ENCODE results near the gene ADSL. TPM values are rescaled to one million over a fixed set of nuclear protein-coding genes. Genes with fewer than 3 reads are reported as not detected.
"Not testable (repeated sequence)": the region's sequence is repeated elsewhere in the genome, so short reads cannot be mapped to it uniquely, and the experiment has no call there.

ADSL gene
- total and polyA plus RNA-seq, 2 experiments from 2014 or later = 72.5 to 123 TPM

DNA sequence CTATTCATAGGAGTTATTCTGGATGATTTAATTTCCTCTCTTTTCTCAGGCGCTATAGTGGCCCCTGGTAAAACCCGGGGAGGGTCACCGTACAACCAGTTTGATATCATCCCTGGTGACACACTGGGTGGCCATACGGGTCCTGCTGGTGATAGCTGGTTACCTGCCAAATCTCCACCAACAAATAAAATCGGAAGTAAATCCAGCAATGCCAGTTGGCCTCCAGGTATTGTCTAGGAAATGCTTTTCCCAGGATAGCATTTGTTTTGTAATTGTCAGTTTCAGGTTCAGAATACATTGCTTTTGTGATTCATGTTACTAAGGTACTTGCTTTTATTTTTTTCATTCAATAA is 35.6 kb upstream of the ADSL start:
- H3K4me2 ChIP-seq (ENCODE audit: unreplicated experiment) = peak overlapping the region; percentile 67
- TF ChIP-seq EZH2phosphoT487 (IDR thresholded peaks at IDR 0.05; ENCODE audit: insufficient read depth, low read depth) (no peak), EZH2 (IDR thresholded peaks at IDR 0.05; ENCODE audit: insufficient read depth, poor library complexity, severe bottlenecking) (no peak)

DNA sequence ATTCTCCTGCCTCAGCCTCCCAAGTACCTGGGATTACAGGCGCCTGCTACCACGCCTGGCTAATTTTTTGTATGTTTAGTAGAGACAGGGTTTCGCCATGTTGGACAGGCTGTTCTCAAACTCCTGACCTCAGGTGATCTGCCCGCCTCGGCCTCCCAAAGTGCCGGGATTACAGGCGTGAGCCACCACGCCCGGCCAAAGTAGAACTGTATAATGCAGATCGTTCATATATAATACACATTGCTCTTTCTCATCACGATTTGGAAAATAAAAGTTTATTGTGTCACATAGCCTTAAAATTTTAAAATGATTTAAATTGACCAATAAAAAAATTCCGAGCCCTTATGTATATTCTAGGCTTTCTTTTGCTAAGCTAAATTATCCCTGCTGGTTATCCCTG is 34.7 kb upstream of the ADSL start:
- H3K4me3 ChIP-seq; in situ Hi-C loops (cut with MboI); DNase-seq; H3K9me2 ChIP-seq (ENCODE audit: insufficient read depth); H3K79me2 ChIP-seq (ENCODE audit: insufficient read depth); H2AFZ ChIP-seq; H3K27me3 ChIP-seq (replicated peaks; ENCODE audit: insufficient read depth); H4K20me1 ChIP-seq (ENCODE audit: insufficient read depth); H3K9me3 ChIP-seq (ENCODE audit: low read depth): not testable (repeated sequence)
- Histone ChIP-seq H3K9ac (0 out of 2 replicates have a peak overlapping the region, but pooled peaks have one; percentile 63), H3K27ac (peak overlapping the region; percentile 88), H3K36me3 (ENCODE audit: low read depth) (peaks cover 46% of the 10 kb centered on the region), H3K4me1 (ENCODE audit: insufficient read depth) (peaks cover 21% of the 10 kb centered on the region), H3K4me2 (ENCODE audit: unreplicated experiment) (peak overlapping the region; percentile 67), H3F3A (ENCODE audit: insufficient read depth) (peaks cover 50% of the 10 kb centered on the region)
- WGBS, 2 experiments (ENCODE audit: low coverage in 1 of 2, low lambda C conversion rate in 2 of 2, missing lambda C conversion rate in 2 of 2) = 92 to 96% methylated on average over 12 of the region's 12 CpGs

More for the DNA sequence above, 35.6 kb upstream of the ADSL start:
- DNase-seq = no peak
- H3K27ac ChIP-seq = peak overlapping the region; percentile 88
- no peaks in the 10 kb centered on the region for H3K27me3 ChIP-seq (replicated peaks; ENCODE audit: insufficient read depth)
- no peaks in the 10 kb centered on the region for H3K79me2 ChIP-seq (ENCODE audit: insufficient read depth)
- H3F3A ChIP-seq (ENCODE audit: insufficient read depth) = peaks cover 50% of the 10 kb centered on the region
- no peaks in the 10 kb centered on the region for H3K9me3 ChIP-seq (ENCODE audit: low read depth)
- in situ Hi-C loops (cut with MboI) = no loop called here
- 2 to 4% methylated on average over 5 of the region's 5 CpGs for WGBS, 2 experiments (ENCODE audit: low coverage in 1 of 2, low lambda C conversion rate in 2 of 2, missing lambda C conversion rate in 2 of 2)
- H3K9ac ChIP-seq = peak overlapping the region; percentile 63
- H3K4me1 ChIP-seq (ENCODE audit: insufficient read depth) = peaks cover 21% of the 10 kb centered on the region
- no peaks in the 10 kb centered on the region for H3K9me2 ChIP-seq (ENCODE audit: insufficient read depth)
- peaks cover 39% of the 10 kb centered on the region for H3K36me3 ChIP-seq (ENCODE audit: low read depth)
- H3K4me3 ChIP-seq = peak overlapping the region; percentile 58
- H4K20me1 ChIP-seq (ENCODE audit: insufficient read depth) = no peaks in the 10 kb centered on the region
- H2AFZ ChIP-seq = no peak overlapping the region

DNA sequence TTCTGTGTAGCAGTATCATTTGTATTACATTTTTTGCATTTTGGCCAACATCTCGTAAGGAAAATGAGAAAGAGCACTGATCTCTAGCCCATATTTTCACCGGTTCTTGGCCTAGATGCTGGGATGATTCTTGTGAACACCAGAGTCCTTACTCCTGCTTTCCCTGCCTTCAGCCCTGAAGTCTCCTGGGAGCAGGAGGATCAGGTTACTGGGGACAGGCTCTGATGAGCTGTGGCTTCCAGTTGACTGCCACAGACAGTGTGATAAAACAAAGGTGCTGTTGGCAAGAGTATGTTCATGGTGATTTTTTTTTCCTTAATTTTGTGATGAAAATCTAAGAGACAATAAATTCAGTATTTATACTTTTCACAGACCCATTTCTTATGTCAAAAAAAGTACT is 34.2 kb upstream of the ADSL start:
- H3F3A ChIP-seq (ENCODE audit: insufficient read depth) = peaks cover 50% of the 10 kb centered on the region
- in situ Hi-C loops (cut with MboI) = no loop called here
- peaks cover 50% of the 10 kb centered on the region for H3K36me3 ChIP-seq (ENCODE audit: low read depth)
- no peak overlapping the region for H3K4me3 ChIP-seq
- H3K79me2 ChIP-seq (ENCODE audit: insufficient read depth) = no peaks in the 10 kb centered on the region
- no peak overlapping the region for H3K4me2 ChIP-seq (ENCODE audit: unreplicated experiment)
- peaks cover 21% of the 10 kb centered on the region for H3K4me1 ChIP-seq (ENCODE audit: insufficient read depth)
- no peaks in the 10 kb centered on the region for H3K27me3 ChIP-seq (replicated peaks; ENCODE audit: insufficient read depth)
- H3K9me2 ChIP-seq (ENCODE audit: insufficient read depth) = no peaks in the 10 kb centered on the region
- H4K20me1 ChIP-seq (ENCODE audit: insufficient read depth) = no peaks in the 10 kb centered on the region
- H3K9ac ChIP-seq = no peak overlapping the region
- peak overlapping the region; percentile 88 for H3K27ac ChIP-seq
- H2AFZ ChIP-seq = no peak overlapping the region
- 91 to 97% methylated on average over 2 of the region's 2 CpGs for WGBS, 2 experiments (ENCODE audit: low coverage in 1 of 2, low lambda C conversion rate in 2 of 2, missing lambda C conversion rate in 2 of 2)
- no peak for DNase-seq
- no peaks in the 10 kb centered on the region for H3K9me3 ChIP-seq (ENCODE audit: low read depth)
- no peak for TF ChIP-seq EZH2phosphoT487 (IDR thresholded peaks at IDR 0.05; ENCODE audit: insufficient read depth, low read depth)
- TF ChIP-seq EZH2 (IDR thresholded peaks at IDR 0.05; ENCODE audit: insufficient read depth, poor library complexity, severe bottlenecking) = no peak

DNA sequence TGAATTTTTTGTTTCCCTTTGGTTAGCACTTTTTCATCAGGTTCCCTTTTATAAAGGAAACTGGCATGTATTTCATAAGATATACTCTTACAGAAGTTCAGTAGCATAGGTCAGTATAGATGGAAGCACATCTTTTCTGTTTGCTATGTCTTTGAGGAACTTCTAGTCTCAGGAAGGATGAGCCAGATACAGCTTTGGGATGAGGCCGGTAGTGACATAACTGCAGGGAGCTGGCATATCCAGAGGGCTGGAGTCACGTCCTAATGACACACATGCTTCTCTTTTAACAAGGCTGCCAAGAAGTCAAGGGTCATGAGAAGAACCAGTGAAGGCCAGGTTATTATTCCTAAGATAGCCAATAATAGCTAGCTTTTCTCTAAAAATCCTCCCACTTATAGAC is 33.3 kb upstream of the ADSL start:
- H3F3A ChIP-seq (ENCODE audit: insufficient read depth) = peaks cover 49% of the 10 kb centered on the region
- H3K4me1 ChIP-seq (ENCODE audit: insufficient read depth) = peaks cover 21% of the 10 kb centered on the region
- TF ChIP-seq EZH2phosphoT487 (IDR thresholded peaks at IDR 0.05; ENCODE audit: insufficient read depth, low read depth) = no peak
- TF ChIP-seq EZH2 (IDR thresholded peaks at IDR 0.05; ENCODE audit: insufficient read depth, poor library complexity, severe bottlenecking) = no peak
- no peak overlapping the region for H3K4me3 ChIP-seq
- H2AFZ ChIP-seq = no peak overlapping the region
- peak; percentile 11 for DNase-seq
- H3K27me3 ChIP-seq (replicated peaks; ENCODE audit: insufficient read depth) = no peaks in the 10 kb centered on the region
- H3K27ac ChIP-seq = 0 out of 2 replicates have a peak overlapping the region, but pooled peaks have one; percentile 88
- no peaks in the 10 kb centered on the region for H3K79me2 ChIP-seq (ENCODE audit: insufficient read depth)
- no peak overlapping the region for H3K9ac ChIP-seq
- H3K9me2 ChIP-seq (ENCODE audit: insufficient read depth) = no peaks in the 10 kb centered on the region
- peaks cover 58% of the 10 kb centered on the region for H3K36me3 ChIP-seq (ENCODE audit: low read depth)
- H3K4me2 ChIP-seq (ENCODE audit: unreplicated experiment) = no peak overlapping the region
- H3K9me3 ChIP-seq (ENCODE audit: low read depth) = no peaks in the 10 kb centered on the region
- in situ Hi-C loops (cut with MboI) = no loop called here
- WGBS, 2 experiments (ENCODE audit: low coverage in 1 of 2, low lambda C conversion rate in 2 of 2, missing lambda C conversion rate in 2 of 2) = 43% methylated on average over 2 of the region's 2 CpGs
- H4K20me1 ChIP-seq (ENCODE audit: insufficient read depth) = no peaks in the 10 kb centered on the region

DNA sequence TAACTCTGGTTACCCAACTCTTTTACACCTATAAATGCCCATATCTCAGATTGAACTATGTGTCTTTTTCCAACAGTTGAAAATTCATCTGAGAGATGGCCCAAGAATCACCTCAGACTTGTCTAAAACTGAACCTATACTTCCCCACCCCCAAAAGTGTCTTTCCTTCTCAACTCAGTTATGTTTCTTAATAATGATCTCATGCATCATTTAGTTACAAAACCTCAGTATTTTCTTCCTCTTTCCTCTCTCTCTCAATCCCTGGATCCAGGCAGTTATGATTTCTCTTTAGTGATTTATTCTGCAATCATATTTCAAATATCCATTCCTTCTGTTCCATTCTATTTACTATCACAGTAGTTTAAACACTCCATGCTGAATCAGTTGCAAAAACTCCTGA is 32.3 kb upstream of the ADSL start:
- H3K9ac ChIP-seq = no peak overlapping the region
- H3K79me2 ChIP-seq (ENCODE audit: insufficient read depth) = no peaks in the 10 kb centered on the region
- H4K20me1 ChIP-seq (ENCODE audit: insufficient read depth) = no peaks in the 10 kb centered on the region
- peaks cover 39% of the 10 kb centered on the region for H3F3A ChIP-seq (ENCODE audit: insufficient read depth)
- H3K9me2 ChIP-seq (ENCODE audit: insufficient read depth) = no peaks in the 10 kb centered on the region
- no peak for TF ChIP-seq EZH2 (IDR thresholded peaks at IDR 0.05; ENCODE audit: insufficient read depth, poor library complexity, severe bottlenecking)
- TF ChIP-seq EZH2phosphoT487 (IDR thresholded peaks at IDR 0.05; ENCODE audit: insufficient read depth, low read depth) = no peak
- peaks cover 51% of the 10 kb centered on the region for H3K36me3 ChIP-seq (ENCODE audit: low read depth)
- in situ Hi-C loops (cut with MboI) = no loop called here
- no peaks in the 10 kb centered on the region for H3K9me3 ChIP-seq (ENCODE audit: low read depth)
- no peak overlapping the region for H3K4me2 ChIP-seq (ENCODE audit: unreplicated experiment)
- peaks cover 21% of the 10 kb centered on the region for H3K4me1 ChIP-seq (ENCODE audit: insufficient read depth)
- no peak overlapping the region for H3K27ac ChIP-seq
- no peak overlapping the region for H3K4me3 ChIP-seq
- DNase-seq = no peak
- no peak overlapping the region for H2AFZ ChIP-seq
- H3K27me3 ChIP-seq (replicated peaks; ENCODE audit: insufficient read depth) = no peaks in the 10 kb centered on the region

Data from GM23248 (cell line).